Renal cortical epithelial cell (primary cell): Measurements from ENCODE around the gene PIGX. TPM values are rescaled to one million over a fixed set of nuclear protein-coding genes. Genes with fewer than 3 reads are reported as not detected.

Experiments
- DNase-seq: peaks from one replicate; pipeline ENCODE4 v3.0.0-alpha.2; 2011; ENCODE audit warnings: low read depth
- total RNA-seq: library from RNA; depleted of rRNA; stranded (reverse); fragments of >200 nt; gene quantifications from 2 replicates; pipeline ENCODE4 v1.2.3, GENCODE V29; 2014

Gene PIGX
- total RNA-seq, result 17.7 and 33.0 TPM in 2 replicates

DNA sequence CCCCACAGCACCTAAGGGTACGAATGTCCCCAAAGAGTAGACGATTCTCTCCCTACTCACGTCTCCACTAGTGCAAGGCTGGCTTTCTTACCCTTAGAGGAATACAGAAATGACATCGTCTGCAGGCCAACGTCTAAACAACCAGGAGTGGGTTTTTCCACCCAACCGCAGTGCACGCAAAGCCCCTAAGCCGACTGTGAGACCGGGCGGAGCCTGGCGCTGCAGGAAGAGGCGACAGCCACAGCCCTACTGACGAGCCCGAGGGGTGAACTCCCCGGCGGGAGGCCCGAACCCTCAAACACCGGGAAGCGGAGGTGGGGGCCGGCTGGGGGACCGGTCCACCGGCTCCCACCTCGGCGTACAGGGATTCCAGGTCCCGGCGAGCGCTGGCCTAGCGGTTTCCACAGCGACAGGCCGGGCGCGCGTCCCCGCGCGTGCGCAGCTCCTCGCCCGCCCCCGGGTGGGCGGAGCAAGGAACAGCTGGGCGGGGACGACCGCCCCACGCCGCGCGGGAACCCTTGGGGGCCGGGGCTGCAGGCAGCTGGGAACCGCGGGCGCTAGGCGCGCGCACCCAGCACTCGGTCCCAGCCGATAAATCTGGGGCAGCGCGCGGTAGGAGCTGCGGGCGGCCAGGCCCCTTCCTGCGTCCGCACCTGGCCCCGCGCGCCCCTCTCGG, at the start of gene PIGX, which contains the start of gene CEP19:
PIGX (plus strand) TSS at position 540 of the 676 bp plus-strand sequence.
CEP19 (minus strand) TSS at position 413 of the 676 bp plus-strand sequence. CDS start 3,593 bp downstream, outside the sequence.
- peak; percentile 51 for DNase-seq

DNA sequence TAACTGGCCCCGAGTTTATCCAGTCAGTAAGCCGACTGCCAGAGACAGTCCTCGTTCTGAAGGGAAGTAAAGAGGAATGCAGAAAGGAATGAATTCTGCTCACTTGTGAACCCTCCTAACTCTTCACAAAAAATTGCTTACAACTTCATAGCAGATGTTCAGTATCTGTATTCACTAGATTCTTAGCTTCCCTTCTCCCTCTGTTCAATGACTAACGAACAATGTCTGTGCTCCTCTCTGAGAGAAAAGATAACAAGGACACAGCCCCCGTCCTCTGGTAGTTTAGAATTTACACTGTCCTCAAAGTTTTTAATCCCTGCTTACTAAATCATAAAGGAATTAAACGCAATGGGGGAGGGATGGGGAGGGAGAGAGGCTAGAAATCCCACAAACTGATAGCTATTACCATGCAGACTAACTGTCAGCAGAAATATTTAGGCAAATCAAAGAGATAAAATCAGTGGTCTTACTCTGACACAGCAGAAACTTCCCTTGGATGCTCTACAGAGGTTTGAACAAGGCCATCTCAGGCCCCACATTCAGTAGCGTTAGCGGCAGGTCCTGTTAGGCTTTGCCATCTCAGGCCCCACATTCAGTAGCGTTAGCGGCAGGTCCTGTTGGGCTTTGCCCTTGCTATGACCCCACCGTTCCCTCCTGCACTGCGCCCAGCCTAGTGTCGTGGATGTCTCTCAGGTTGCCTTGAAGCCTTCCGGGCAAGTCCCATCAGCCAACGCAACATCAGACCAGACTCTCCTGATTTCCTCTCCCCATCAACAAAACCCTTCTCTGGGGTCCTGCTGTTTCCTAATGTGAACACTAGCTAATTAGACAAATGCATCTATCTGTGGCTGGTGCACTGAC, 49.2 kb upstream of the PIGX start:
- DNase-seq, result no peak

DNA sequence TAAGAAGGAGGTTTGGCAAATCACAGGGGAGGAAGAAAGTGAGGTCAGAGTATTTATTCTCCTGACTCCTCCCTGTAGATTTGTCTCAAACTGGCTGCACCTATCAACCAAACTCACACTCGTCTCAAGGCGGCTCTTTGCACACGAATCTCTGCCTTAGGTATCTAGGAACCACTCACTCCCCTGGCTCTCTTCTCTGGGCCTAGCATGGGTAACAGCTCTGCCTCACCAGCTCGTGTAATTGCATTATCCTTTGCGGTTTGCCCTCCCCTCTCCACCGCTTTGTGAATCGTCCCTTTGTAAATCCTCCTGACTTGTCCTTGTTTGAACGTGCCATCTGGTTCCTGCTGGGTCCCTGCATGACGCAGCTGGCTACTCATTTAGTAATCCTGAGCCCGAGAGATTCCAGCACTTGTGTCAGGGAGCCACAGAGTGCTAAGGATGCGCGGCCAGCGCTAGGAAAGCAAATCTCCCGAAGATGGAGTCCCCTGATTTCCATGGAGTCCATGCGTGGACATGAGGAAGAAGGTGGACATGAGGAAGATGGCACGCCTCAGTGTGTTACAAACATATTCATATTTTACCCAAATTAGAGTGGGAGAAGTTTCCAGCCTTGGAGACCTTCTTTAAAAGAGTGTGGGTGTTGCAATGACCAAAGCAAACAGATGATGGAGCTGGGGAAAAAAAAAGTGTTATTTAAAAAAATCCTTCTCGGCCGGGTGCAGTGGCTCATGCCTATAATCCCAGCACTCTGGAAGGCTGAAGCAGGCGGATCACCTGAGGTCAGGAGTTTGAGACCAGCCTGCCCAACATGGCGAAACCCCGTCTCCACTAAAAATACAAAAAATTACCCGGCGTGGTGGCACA, 45.9 kb upstream of the PIGX start:
- DNase-seq, result peak; percentile 44

DNA sequence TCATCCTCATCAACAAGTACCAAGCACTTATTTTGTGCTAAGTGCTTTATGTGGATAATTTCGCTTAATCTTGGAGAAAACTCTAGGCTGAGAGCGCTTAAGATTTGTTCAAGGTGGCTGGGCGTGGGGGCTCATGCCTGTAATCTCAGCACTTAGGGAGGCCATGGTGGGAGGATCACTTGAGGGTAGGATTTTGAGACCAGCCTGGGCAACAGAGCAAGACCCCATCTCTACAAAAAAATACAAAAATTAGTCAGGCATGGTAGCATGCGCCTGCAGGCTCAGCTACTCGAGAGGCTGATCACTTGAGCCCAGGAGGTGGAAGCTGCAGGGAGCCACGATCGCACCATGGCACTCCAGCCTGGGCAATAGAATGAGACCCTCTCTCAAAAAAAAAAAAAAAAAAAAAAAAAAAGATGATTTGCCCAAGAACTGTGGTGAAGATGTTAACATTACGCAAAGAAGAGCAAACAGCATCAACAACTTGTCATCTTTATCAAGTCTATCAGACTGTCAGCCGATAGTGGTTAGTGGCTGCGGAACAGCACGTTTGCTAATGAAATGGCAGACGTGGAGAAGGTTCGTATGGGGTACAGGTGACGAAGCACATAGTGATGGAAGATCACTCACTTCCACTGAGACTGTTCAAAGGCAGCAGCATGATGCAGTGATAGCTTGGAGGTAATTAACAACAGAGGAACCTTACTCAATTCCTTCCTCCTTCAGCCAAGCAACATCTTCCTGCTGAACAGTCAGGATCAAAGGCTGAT, 44.9 kb upstream of the PIGX start:
- no peak for DNase-seq

DNA sequence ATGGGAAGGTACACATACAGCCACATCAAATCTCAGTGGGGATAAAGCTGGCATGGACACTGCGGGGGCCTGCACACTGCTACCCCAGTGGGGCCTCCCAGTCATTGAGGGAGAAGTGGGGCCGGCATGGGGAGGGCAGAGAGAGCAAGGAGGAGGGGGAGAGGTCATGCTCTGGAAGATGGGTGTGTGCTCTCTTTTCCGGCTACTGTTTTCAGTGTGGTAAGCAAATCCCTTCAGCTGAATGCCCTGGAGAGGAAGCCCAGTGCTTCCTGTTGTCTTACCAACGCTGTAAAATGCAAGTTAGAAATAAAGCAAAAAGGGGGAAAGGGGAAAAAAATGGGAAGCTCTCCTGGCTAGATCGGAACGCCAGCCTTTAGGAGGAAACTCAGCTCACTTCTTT, 41.8 kb upstream of the PIGX start:
- DNase-seq, result no peak

DNA sequence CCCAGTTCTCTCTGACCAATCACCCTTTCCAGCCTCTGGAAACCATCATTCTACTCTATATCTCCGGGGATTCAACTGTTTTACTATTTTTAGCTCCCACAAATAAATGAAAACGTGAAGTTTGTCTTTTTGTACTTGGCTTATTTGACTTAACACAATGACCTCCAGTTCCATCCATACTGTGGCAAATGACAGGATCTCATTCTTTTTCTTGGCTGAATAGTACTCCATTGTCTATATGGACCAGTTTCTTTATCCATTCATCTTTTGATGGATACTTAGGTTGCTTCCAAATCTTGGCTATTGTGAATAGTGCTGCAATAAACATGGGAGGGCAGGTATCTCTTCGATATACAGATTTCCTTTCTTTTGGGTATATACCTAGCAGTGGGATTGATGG, 38.5 kb upstream of the PIGX start:
- DNase-seq, result no peak

DNA sequence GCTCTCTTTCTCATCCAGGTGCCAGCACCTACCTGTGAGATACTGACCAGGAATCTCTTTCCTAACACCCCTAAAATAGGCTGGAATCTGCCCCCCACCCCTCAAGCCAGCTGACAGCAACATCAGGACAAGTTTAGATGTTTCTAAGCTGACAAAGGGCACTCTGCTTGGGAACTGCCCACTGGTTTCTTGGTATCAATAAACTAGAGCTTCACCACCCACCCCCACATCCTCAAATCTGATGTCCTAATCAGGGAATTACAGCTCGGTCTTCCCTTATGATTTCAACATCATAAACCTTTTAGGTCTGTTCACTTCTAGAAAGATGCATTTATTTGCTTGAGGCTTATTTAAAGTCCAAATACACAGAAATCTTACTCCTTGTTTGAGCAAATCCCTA, 34.8 kb upstream of the PIGX start:
- no peak for DNase-seq

DNA sequence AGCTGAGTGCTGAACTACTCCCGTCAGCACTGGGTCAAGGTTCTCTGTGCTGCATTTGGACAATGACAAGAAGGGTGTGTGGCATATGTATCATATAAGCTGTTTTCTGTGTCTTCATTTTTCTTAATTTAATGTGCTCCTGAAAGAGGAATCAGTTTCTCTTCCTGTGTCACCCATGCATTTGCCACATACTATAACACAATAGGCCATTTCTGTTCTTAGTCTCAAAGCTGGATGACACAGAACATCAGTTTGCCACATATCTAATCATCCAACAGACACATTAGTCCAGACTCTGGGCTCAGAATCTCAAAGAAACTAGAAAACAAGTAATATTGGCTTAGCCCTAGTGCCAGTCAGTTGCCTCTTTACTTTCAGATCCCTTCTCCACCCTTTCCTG, 34.2 kb upstream of the PIGX start:
- no peak for DNase-seq

DNA sequence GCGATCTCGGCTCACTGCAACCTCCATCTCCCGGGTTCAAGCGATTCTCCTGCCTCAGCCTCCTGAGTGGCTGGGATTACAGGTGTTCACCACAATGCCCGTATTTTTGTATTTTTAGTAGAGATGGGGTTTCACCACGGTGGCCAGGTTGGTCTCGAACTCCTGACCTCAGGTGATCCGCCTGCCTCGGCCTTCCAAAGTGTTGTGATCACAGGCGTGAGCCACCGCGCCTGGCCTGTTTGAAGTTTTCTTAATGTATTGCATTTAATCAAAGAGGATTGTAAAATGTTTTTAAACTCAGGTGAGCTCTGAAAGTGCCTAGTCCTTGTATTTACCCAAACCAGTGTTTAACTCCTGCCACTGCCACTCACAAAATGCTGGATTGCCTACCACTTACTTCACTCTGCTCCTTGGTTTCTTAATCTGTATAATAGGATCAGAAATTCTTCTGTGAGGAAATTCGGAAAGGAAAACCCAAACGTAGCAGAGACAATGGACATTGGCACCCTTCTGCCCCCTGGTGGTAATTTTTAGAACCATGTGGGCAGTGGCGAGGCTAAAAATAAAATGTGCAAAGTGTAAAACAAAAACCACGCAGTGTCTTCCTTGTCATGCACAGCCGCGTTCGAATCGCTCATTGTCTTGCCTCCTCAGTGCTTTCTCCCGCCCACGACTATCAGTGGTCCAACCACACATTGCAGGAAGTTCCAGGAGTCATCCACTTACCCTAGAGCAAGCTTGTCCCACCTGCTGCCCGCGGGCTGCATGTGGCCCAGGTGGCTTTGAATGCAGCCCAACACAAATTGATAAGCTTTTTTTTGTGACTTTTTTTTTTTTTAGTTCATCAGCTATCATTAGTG, 27.4 kb upstream of the PIGX start:
- peak; percentile 35 for DNase-seq

DNA sequence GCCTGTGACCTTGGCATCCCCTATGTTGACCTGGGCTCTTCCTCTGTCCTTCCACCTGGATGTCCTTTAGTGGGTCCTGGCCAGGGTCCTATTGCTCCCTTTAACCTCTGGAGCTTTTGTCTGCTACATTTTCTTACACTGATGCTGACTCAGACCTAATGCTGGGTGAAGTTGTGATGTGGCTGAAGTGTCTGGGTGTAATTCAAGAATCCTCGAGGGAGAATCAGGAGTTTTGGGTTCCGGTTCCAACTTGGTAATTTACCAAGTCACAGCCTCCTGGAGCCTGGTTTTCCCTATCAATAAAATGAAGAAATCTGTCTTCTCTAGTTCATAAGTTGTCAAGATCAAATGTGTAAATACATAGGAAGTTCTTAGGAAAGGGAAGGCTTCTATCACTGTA, 25.7 kb upstream of the PIGX start:
- DNase-seq, result no peak

DNA sequence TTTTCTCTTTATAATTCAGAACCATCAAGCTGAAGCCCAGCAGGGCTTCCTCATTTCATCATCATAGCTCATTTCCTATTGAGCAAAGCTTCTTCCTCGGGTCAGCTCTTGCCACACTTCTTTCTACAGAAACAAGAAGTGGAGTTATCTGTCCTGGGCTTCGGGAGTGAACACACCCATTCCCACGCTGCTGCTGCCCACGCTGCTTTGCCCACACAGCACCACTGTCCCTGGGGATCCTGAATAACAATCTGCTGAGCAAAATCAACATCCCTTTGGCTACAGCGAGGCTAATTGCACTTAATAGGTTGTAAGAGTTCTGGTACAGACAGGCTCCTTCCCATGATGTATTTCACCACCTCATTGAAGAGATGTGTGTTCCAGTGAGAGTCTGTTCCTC, 23.8 kb upstream of the PIGX start:
- DNase-seq, result peak; percentile 15

DNA sequence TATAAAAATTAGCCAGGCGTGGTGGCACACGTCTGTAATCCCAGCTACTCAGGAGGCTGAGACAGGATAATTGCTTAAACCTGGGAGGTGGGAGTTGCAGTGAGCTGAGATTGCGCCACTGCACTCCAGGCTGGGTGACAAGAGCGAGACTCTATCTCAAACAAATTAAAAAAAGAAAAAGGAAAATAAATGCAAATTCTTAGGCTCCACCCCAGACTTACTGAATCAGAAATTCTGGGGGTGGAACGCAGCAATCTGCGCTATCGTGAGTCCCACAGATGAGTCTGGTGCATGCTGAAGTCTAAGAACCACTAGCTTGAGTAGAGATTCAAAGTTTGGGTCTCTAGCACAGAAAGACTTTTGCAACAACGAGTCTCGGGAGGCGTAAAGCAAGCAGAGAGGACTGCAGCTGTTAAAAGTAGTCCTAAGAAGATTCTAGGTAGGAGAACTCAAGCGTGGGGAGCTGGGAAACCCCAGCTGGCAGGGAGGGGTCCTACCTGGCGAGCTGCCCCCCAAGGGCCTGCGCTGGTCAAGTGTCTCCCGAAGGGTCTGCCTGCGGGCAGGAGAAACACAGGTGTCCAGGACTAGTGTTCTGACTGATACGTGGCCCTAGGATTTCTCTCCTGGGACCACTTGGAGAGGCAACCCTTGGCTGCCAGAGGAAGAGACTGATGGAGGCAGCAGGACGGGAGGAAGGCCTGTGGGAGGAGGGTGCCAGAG, 22.1 kb upstream of the PIGX start:
- DNase-seq, result no peak

DNA sequence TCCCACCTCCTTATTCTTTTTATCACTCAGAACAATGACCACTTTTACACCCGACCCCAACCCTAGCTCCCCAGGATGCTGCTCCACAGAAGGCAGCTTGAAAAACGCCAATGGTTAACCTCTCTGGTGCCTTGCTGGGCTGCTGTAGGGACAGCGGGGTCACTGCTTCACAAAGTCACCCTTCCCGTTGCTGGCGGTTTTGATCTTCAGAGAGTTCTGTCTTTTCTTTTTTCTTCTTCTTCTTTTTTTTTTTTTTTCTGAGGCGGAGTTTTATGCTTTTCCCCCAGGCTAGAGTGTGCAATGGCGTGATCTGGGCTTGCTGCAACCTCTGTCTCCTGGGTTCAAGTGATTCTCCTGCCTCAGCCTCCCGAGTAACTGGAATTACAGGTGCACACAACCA, 20.8 kb upstream of the PIGX start:
- DNase-seq, result no peak

DNA sequence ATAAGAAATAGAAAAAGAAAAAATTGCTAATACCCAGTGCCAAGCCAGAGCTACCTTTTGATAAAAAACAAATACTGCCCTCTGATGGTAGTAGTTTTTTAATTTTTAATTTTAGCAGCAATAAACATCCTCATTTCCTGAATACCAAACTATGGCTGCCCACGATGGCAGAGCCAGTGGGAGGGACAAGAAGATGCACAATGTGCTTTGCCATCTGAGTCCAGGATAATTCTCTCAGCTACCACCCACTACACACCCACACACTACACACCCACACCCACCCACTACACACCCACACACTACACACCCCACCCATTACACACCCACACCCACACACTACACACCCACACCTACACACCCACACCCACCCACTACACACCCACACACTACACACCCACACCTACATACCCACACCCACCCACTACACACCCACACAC, 18.0 kb upstream of the PIGX start:
- peak; percentile 15 for DNase-seq

DNA sequence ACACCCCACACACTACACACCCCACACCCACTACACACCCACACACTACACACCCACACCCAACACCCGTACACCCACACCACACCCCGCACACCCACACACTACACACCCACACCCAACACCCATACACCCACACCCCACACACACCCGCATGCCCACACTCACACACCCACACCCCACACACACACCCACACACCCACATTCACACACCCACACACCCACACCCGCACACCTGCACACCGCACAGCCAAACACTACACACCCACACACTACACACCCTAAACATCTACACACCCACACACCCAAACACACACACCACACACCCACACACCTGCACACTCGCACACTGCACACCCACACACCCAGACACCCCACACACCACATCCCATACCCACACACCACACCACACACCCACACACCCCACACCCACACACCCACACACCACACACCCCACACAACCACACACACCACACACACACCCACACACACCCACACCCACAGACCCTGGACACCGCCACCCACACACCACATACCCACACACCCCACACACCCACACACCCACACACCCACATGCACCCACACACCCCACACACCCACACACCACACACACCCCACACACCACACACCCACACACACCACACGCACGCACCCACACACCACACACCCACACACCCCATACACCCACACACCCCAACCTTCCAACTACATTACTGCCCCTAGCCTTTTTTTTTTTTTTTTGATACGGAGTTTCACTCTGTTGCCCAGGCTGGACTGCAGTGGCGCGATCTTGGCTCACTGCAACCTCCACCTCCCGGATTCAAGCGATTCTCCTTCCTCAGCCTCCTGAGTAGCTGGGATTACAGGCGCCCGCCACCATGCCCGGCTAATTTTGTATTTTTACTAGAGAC, 17.0 kb upstream of the PIGX start:
- no peak for DNase-seq

DNA sequence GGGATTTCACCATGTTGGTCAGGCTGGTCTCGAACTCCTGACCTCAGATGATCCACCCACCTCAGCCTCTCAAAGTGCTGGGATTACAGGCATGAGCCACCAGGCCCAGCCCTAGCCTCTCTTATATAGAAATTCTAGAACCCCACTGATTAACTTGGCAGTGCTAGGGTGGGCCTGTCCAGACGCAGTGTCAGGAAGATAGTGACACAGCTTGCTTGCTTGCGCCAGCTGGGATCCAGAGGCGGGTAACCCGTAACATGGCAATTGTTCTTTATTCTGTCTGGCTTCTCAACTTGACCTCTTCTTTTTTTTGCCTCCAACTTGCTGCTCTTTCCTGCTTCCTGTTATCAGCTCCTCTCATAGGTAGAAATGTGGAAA, 16.3 kb upstream of the PIGX start:
- no peak for DNase-seq

DNA sequence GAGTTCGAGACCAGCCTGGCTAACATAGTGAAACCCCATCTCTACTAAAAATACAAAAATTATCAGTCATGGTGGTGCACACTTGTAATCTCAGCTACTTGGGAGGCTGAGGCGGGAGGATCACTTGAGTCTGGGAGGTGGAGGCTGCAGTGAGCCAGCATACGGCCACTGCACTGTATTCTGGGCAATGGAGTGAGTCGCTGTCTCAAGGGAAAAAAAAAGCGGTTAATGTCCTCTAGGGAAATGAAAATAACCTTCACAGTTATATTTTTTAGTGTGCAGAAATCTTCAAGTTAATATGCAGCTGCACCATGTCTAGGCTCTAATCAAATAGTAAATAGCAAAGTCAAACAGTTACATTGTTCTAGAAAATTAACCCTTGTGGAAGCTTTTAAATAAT, 14.9 kb upstream of the PIGX start:
- DNase-seq, result no peak

DNA sequence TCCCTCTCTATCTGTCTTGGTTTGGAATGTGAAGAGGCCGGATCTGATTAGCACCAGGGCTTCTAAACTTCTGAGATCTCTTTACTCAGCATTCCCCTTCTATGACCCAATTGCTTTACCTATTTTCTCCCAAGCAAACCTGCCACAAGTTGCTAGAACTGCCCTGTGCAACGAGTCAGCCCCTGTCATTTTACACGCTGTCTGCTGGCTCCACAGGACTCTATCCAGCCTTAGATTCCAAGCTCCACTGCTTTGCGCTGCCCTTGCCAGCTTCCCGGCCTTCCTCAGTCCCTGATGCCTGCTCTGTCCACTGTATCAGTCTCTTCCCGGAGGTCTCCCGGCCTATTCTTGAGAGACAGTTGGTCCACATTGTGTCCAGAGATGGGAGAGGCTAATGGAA, 12.4 kb upstream of the PIGX start:
- no peak for DNase-seq

DNA sequence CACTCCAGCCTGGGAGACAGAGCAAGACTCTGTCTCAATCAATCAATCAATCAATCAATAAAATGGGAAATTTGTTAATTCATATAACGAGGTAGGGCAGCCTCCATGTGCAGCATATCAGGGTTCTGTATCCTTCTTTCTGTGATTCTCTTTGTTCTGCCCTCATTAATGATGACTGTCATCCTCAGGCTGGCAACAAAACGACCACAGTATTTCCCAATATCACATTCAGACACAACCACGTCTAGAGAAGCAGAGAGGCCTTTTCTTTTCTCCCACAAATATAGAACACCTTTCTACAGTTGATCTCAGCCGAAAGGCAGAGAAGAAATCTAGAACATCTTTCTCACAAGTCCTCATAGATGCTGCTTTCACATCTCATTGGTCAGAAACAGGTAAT, 11.4 kb upstream of the PIGX start:
- peak; percentile 12 for DNase-seq
